Trophoblast cell (in vitro differentiated cells and primary cell): ENCODE results near the gene ANKHD1.

Source experiments
- DNase-seq, 2 donors: peaks; one replicate each; pipeline ENCODE4 v3.0.0-alpha.2; 2016
- H2AFZ ChIP-seq: 2 replicates; pipeline ENCODE4 v1.6.1; 2013; ENCODE audit warnings: low read length, moderate library complexity, mild to moderate bottlenecking; ENCODE audit not compliant: insufficient read depth, poor library complexity
- H2AK5ac ChIP-seq: 2 replicates; pipeline ENCODE4 v1.6.1; 2013; ENCODE audit warnings: mild to moderate bottlenecking, low read length
- H2BK120ac ChIP-seq: 2 replicates; pipeline ENCODE4 v1.6.1; 2013; ENCODE audit warnings: low read length, mild to moderate bottlenecking, moderate library complexity; ENCODE audit not compliant: insufficient read depth, poor library complexity
- H2BK12ac ChIP-seq: 2 replicates; pipeline ENCODE4 v1.6.1; 2013; ENCODE audit warnings: mild to moderate bottlenecking, low read length, moderate library complexity
- H2BK5ac ChIP-seq: 2 replicates; pipeline ENCODE4 v1.6.1; 2013; ENCODE audit warnings: low read length, low read depth, moderate library complexity, mild to moderate bottlenecking; ENCODE audit not compliant: poor library complexity
- H3K14ac ChIP-seq: 2 replicates; pipeline ENCODE4 v1.6.1; 2013; ENCODE audit warnings: mild to moderate bottlenecking, low read length
- H3K18ac ChIP-seq: 2 replicates; pipeline ENCODE4 v1.6.1; 2013; ENCODE audit warnings: mild to moderate bottlenecking, low read length
- H3K23ac ChIP-seq: 2 replicates; pipeline ENCODE4 v1.6.1; 2013; ENCODE audit warnings: low read length
- H3K27ac ChIP-seq: 2 replicates; pipeline ENCODE4 v1.5.1; 2013; ENCODE audit warnings: low read depth, mild to moderate bottlenecking, inconsistent platforms, low read length, moderate library complexity
- H3K27me3 ChIP-seq: 2 replicates; pipeline ENCODE4 v1.6.1; 2013; ENCODE audit warnings: inconsistent platforms, mild to moderate bottlenecking, low read length, moderate library complexity; ENCODE audit not compliant: insufficient read depth
- H3K36me3 ChIP-seq, 2 experiments: 1 replicate in 1 of 2; 2 replicates in 1 of 2; pipeline ENCODE4 v1.6.1; 2013; ENCODE audit warnings: low read length in 2 of 2, mild to moderate bottlenecking in 2 of 2, moderate library complexity in 1 of 2; ENCODE audit not compliant: insufficient read depth in 2 of 2, control insufficient read depth in 1 of 2
- H3K4ac ChIP-seq: 2 replicates; pipeline ENCODE4 v1.6.1; 2013; ENCODE audit warnings: low read depth, mild to moderate bottlenecking, low read length, moderate library complexity
- H3K4me1 ChIP-seq, 2 experiments: 1 replicate in 1 of 2; 2 replicates in 1 of 2; pipeline ENCODE4 v1.6.1; 2013; ENCODE audit warnings: low read length in 2 of 2, mild to moderate bottlenecking in 2 of 2, moderate library complexity in 1 of 2; ENCODE audit not compliant: insufficient read depth in 2 of 2, control insufficient read depth in 1 of 2
- H3K4me2 ChIP-seq: 2 replicates; pipeline ENCODE4 v1.6.1; 2013; ENCODE audit warnings: inconsistent platforms, mild to moderate bottlenecking, low read length, moderate library complexity
- H3K4me3 ChIP-seq: 2 replicates; pipeline ENCODE4 v1.5.1; 2013; ENCODE audit warnings: mild to moderate bottlenecking, low read depth, low read length, inconsistent platforms
- H3K79me1 ChIP-seq: one replicate; pipeline ENCODE4 v1.6.1; 2013; ENCODE audit warnings: low read length
- H3K79me2 ChIP-seq: 2 replicates; pipeline ENCODE4 v1.6.1; 2013; ENCODE audit warnings: low read length, mild to moderate bottlenecking; ENCODE audit not compliant: control insufficient read depth, insufficient read depth, poor library complexity
- H3K9ac ChIP-seq: 2 replicates; pipeline ENCODE4 v1.6.1; 2013; ENCODE audit warnings: mild to moderate bottlenecking, low read length
- H3K9me3 ChIP-seq: 2 replicates; pipeline ENCODE4 v1.6.1; 2013; ENCODE audit warnings: low read depth, mild to moderate bottlenecking, control low read depth, inconsistent platforms, low read length; ENCODE audit not compliant: insufficient read depth
- H4K12ac ChIP-seq: 2 replicates; pipeline ENCODE4 v1.6.1; 2013; ENCODE audit warnings: low read depth, mild to moderate bottlenecking, low read length, moderate library complexity
- H4K8ac ChIP-seq: 2 replicates; pipeline ENCODE4 v1.6.1; 2013; ENCODE audit warnings: low read depth, mild to moderate bottlenecking, low read length, moderate library complexity
- H4K91ac ChIP-seq: one replicate; pipeline ENCODE4 v1.6.1; 2013; ENCODE audit warnings: low read depth, mild to moderate bottlenecking, low read length, moderate library complexity
- WGBS: extraction: QIAGEN DNeasy Blood & Tissue Kit; methylation state at CpG from one replicate; pipeline ENCODE4 v1.1.7; 2013; ENCODE audit warnings: missing lambda C conversion rate; ENCODE audit not compliant: insufficient read length, insufficient coverage; ENCODE audit errors: extremely low coverage; 5-methylcytosine and 5-hydroxymethylcytosine counted together

ANKHD1 gene

GRCh38 chr5:140382866-140383265, 18.8 kb upstream of the ANKHD1 start:
- H3K27me3 ChIP-seq, result no peaks in the 10 kb centered on the region
- H2BK120ac ChIP-seq, result no peak overlapping the region
- H3K79me2 ChIP-seq, result no peaks in the 10 kb centered on the region
- H3K23ac ChIP-seq, result no peak overlapping the region
- H2BK5ac ChIP-seq, result no peak overlapping the region
- no peak overlapping the region for H3K4me3 ChIP-seq
- H2BK12ac ChIP-seq, result no peak overlapping the region
- no peaks in the 10 kb centered on the region for H3K79me1 ChIP-seq
- no peak overlapping the region for H3K27ac ChIP-seq
- H3K4ac ChIP-seq, result no peak overlapping the region
- no peak overlapping the region for H2AFZ ChIP-seq
- no peak for DNase-seq
- H4K12ac ChIP-seq, result no peak overlapping the region
- no peak overlapping the region for H4K91ac ChIP-seq
- H3K9ac ChIP-seq, result no peak overlapping the region
- no peaks in the 10 kb centered on the region for H3K36me3 ChIP-seq
- H3K14ac ChIP-seq, result no peak overlapping the region
- H3K9me3 ChIP-seq, result no peaks in the 10 kb centered on the region
- no peak overlapping the region for H4K8ac ChIP-seq
- H3K4me2 ChIP-seq, result no peak overlapping the region
- H2AK5ac ChIP-seq, result no peak overlapping the region
- H3K18ac ChIP-seq, result no peak overlapping the region
- H3K4me1 ChIP-seq, result no peaks in the 10 kb centered on the region

- no peak overlapping the region for H3K9ac ChIP-seq
- H3K4me2 ChIP-seq, result no peak overlapping the region
- no peak overlapping the region for H2BK12ac ChIP-seq
- H3K27me3 ChIP-seq, result no peaks in the 10 kb centered on the region
- no peak overlapping the region for H4K12ac ChIP-seq
- H3K36me3 ChIP-seq, result no peaks in the 10 kb centered on the region
- no peaks in the 10 kb centered on the region for H3K4me1 ChIP-seq
- H2BK5ac ChIP-seq, result no peak overlapping the region
- H2AFZ ChIP-seq, result no peak overlapping the region
- WGBS, result no CpG with 5 or more reads among the region's 2 CpGs
- H3K23ac ChIP-seq, result no peak overlapping the region
- H3K14ac ChIP-seq, result no peak overlapping the region
- no peak overlapping the region for H4K91ac ChIP-seq
- DNase-seq, result peak in 1 of 2 donors; percentile 36
- no peak overlapping the region for H2BK120ac ChIP-seq
- H3K79me2 ChIP-seq, result no peaks in the 10 kb centered on the region
- H3K79me1 ChIP-seq, result no peaks in the 10 kb centered on the region
- no peak overlapping the region for H3K4me3 ChIP-seq
- H4K8ac ChIP-seq, result no peak overlapping the region
- H3K9me3 ChIP-seq, result no peaks in the 10 kb centered on the region
- no peak overlapping the region for H3K4ac ChIP-seq
- H2AK5ac ChIP-seq, result no peak overlapping the region
- no peak overlapping the region for H3K27ac ChIP-seq
- H3K18ac ChIP-seq, result no peak overlapping the region
These were observed 18.3 kb upstream of the ANKHD1 start for GRCh38 chr5:140383300-140383699.

DNA sequence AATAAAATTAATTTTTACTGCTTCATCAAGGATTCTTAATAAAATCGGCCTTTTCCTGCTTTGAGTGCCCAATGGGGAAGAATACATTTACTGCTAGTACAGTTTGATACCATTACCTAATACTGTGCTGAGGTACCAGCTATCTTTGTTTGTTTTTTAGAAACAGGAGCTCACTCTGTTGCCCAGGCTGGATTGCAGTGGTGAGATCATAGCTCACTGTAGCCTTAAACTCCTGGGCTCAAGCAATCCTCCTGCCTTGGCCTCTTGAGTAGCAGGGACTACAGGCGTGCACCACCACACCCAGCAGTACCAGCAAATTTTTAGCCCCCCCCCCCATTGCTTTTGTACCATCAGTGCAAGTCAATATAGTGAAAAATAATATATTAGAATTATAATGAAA, 13.6 kb upstream of the ANKHD1 start:
- no peak overlapping the region for H3K27ac ChIP-seq
- no peaks in the 10 kb centered on the region for H3K9me3 ChIP-seq
- H2AK5ac ChIP-seq, result no peak overlapping the region
- H4K12ac ChIP-seq, result no peak overlapping the region
- H3K27me3 ChIP-seq, result no peaks in the 10 kb centered on the region
- no peak overlapping the region for H3K9ac ChIP-seq
- no peak overlapping the region for H4K91ac ChIP-seq
- H3K14ac ChIP-seq, result no peak overlapping the region
- H3K4me1 ChIP-seq, result no peaks in the 10 kb centered on the region
- H3K79me2 ChIP-seq, result no peaks in the 10 kb centered on the region
- H2AFZ ChIP-seq, result no peak overlapping the region
- no peak overlapping the region for H2BK12ac ChIP-seq
- H3K18ac ChIP-seq, result no peak overlapping the region
- no peak overlapping the region for H3K4ac ChIP-seq
- H2BK120ac ChIP-seq, result no peak overlapping the region
- no peak overlapping the region for H4K8ac ChIP-seq
- H3K4me2 ChIP-seq, result no peak overlapping the region
- no peak overlapping the region for H3K23ac ChIP-seq
- H3K79me1 ChIP-seq, result no peaks in the 10 kb centered on the region
- no peaks in the 10 kb centered on the region for H3K36me3 ChIP-seq
- no peak overlapping the region for H3K4me3 ChIP-seq
- no CpG with 5 or more reads among the region's 2 CpGs for WGBS
- DNase-seq, result no peak
- H2BK5ac ChIP-seq, result no peak overlapping the region

- no peak overlapping the region for H4K12ac ChIP-seq
- no peak overlapping the region for H3K4ac ChIP-seq
- H3K14ac ChIP-seq, result no peak overlapping the region
- no peaks in the 10 kb centered on the region for H3K9me3 ChIP-seq
- no peaks in the 10 kb centered on the region for H3K36me3 ChIP-seq
- H4K8ac ChIP-seq, result no peak overlapping the region
- no peak overlapping the region for H2AFZ ChIP-seq
- H3K79me1 ChIP-seq, result no peaks in the 10 kb centered on the region
- no peaks in the 10 kb centered on the region for H3K27me3 ChIP-seq
- no peak overlapping the region for H3K4me3 ChIP-seq
- H3K4me2 ChIP-seq, result no peak overlapping the region
- H2BK5ac ChIP-seq, result no peak overlapping the region
- no peak overlapping the region for H2AK5ac ChIP-seq
- no peak overlapping the region for H3K27ac ChIP-seq
- no peaks in the 10 kb centered on the region for H3K79me2 ChIP-seq
- H3K9ac ChIP-seq, result no peak overlapping the region
- H3K4me1 ChIP-seq, result no peaks in the 10 kb centered on the region
- H2BK12ac ChIP-seq, result no peak overlapping the region
- no peak overlapping the region for H4K91ac ChIP-seq
- no peak overlapping the region for H2BK120ac ChIP-seq
- no peak overlapping the region for H3K23ac ChIP-seq
- no peak overlapping the region for H3K18ac ChIP-seq
- DNase-seq, result peak; percentile 66 to 93
- WGBS, result no CpG with 5 or more reads among the region's 1 CpG
These were observed 10.3 kb upstream of the ANKHD1 start for GRCh38 chr5:140391312-140391711.
